PC-3 (cell line): Measurements from ENCODE around the gene GRK1. TPM values are rescaled to one million over a fixed set of nuclear protein-coding genes. Genes with fewer than 3 reads are reported as not detected.
"Not testable (repeated sequence)": the region's sequence is repeated elsewhere in the genome, so short reads cannot be mapped to it uniquely, and the experiment has no call there.

Source experiments
- ATAC-seq: fragments of 200-7000 bp; cut with Tn5 transposase; 2 replicates; pipeline ENCODE4 v1.9.1; 2020; ENCODE audit warnings: mild to moderate bottlenecking, moderate library complexity
- BruUV-seq: library from RNA; stranded (reverse); fragments of 400-500 nt; replicated peaks from 2 replicates; lab custom pipeline; 2021; lab: Mats Ljungman, UMichigan
- CTCF ChIA-PET: fragments of 300-600 bp; sonication (Branson Sonifier 250); formaldehyde crosslinking; loops from one replicate; lab custom pipeline; 2022; ENCODE audit warnings: antibody characterized with exemption; lab: Charles Lee
- POLR2A ChIA-PET: fragments of 300-600 bp; sonication (Branson Sonifier 250); formaldehyde crosslinking; loops from one replicate; lab custom pipeline; 2022; ENCODE audit warnings: antibody characterized with exemption; ENCODE audit not compliant: unreplicated experiment; lab: Charles Lee
- DNase-seq: peaks from one replicate; pipeline ENCODE4 v3.0.0-alpha.2; 2015
- H2AFZ ChIP-seq: fragments of 300-600 bp; sonication (generic); 2 replicates; pipeline ENCODE4 v1.6.0; 2016; ENCODE audit warnings: antibody characterized with exemption, low read length
- H3F3A ChIP-seq: fragments of 300-600 bp; sonication (generic); one replicate; pipeline ENCODE4 v1.6.0; 2017; ENCODE audit warnings: antibody characterized with exemption, low read length, control low read depth, mild to moderate bottlenecking; ENCODE audit not compliant: unreplicated experiment
- H3K27ac ChIP-seq: fragments of 300-600 bp; sonication (generic); 2 replicates; pipeline ENCODE4 v1.5.1; 2016; ENCODE audit warnings: mild to moderate bottlenecking, low read length
- H3K27me3 ChIP-seq: fragments of 300-600 bp; sonication (generic); 2 replicates; pipeline ENCODE4 v1.6.1; 2016; ENCODE audit warnings: low read length, mixed read lengths
- H3K36me3 ChIP-seq: fragments of 300-600 bp; sonication (generic); 2 replicates; pipeline ENCODE4 v1.6.1; 2016; ENCODE audit warnings: low read depth, mixed run types, low read length, mixed read lengths
- H3K4me1 ChIP-seq: fragments of 300-600 bp; sonication (generic); 2 replicates; pipeline ENCODE4 v1.5.1; 2016; ENCODE audit warnings: low read length; ENCODE audit not compliant: insufficient read depth
- H3K4me2 ChIP-seq: fragments of 300-600 bp; sonication (generic); 2 replicates; pipeline ENCODE4 v1.6.0; 2016; ENCODE audit warnings: low read length
- H3K4me3 ChIP-seq: fragments of 300-600 bp; sonication (generic); 2 replicates; pipeline ENCODE4 v1.5.1; 2016; ENCODE audit warnings: mild to moderate bottlenecking, low read length, mixed read lengths
- H3K79me2 ChIP-seq: fragments of 300-600 bp; sonication (generic); 2 replicates; pipeline ENCODE4 v1.6.1; 2017; ENCODE audit warnings: low read length, mixed read lengths
- H3K9ac ChIP-seq: fragments of 300-600 bp; sonication (generic); 2 replicates; pipeline ENCODE4 v1.6.0; 2016; ENCODE audit warnings: mild to moderate bottlenecking, low read length
- H3K9me2 ChIP-seq: fragments of 300-600 bp; sonication (generic); replicated peaks from 2 replicates; pipeline ENCODE4 v1.6.1; 2016; ENCODE audit warnings: mixed run types, low read length, mixed read lengths
- H3K9me3 ChIP-seq: fragments of 300-600 bp; sonication (generic); 2 replicates; pipeline ENCODE4 v1.6.1; 2016; ENCODE audit warnings: low read length, mixed read lengths
- H4K20me1 ChIP-seq: fragments of 300-600 bp; sonication (generic); 2 replicates; pipeline ENCODE4 v1.6.1; 2016; ENCODE audit warnings: low read length, mixed read lengths
- CTCF ChIP-seq: fragments of 300-600 bp; sonication (generic); conservative IDR thresholded peaks from 2 replicates; pipeline ENCODE4 v1.5.1; 2017; ENCODE audit warnings: antibody characterized with exemption, low read depth, mild to moderate bottlenecking, low read length
- EZH2 ChIP-seq: fragments of 300-600 bp; sonication (generic); IDR thresholded peaks from one replicate; pipeline ENCODE4 v1.6.1; 2017; ENCODE audit warnings: antibody characterized with exemption, mild to moderate bottlenecking, low read length; ENCODE audit not compliant: unreplicated experiment
- EZH2phosphoT487 ChIP-seq: fragments of 300-600 bp; sonication (generic); IDR thresholded peaks from 2 replicates; pipeline ENCODE4 v1.6.1; 2018; ENCODE audit warnings: mild to moderate bottlenecking, antibody characterized with exemption, low read length, borderline replicate concordance
- intact Hi-C: fragments of 100-400 bp; cut with micrococcal nuclease; formaldehyde crosslinking; loops from 2 replicates; pipeline ENCODE4 v1.9.0; 2023
- total RNA-seq: library from RNA; depleted of rRNA; stranded (reverse); fragments of >200 nt; gene quantifications from 2 replicates; pipeline ENCODE4 v1.2.3, GENCODE V29; 2014

The GRK1 gene
- total RNA-seq, 1 experiment from 2014 or later: not detected

GRCh38 chr13:113749967-113750366, 82.9 kb downstream of the GRK1 start:
- CTCF ChIA-PET: no interaction called here
- Histone ChIP-seq H3K79me2 (no peaks in the 10 kb centered on the region), H3K9me2 (no peaks in the 10 kb centered on the region), H3K4me1 (no peaks in the 10 kb centered on the region), H3K9ac (no peak overlapping the region), H3K4me3 (no peak overlapping the region), H2AFZ (no peak overlapping the region), H3K27ac (no peak overlapping the region), H3K9me3 (no peaks in the 10 kb centered on the region), H4K20me1 (no peaks in the 10 kb centered on the region), H3K36me3 (no peaks in the 10 kb centered on the region), H3K27me3 (no peaks in the 10 kb centered on the region), H3K4me2 (no peak overlapping the region), H3F3A (no peaks in the 10 kb centered on the region)
- POLR2A ChIA-PET: no interaction called here
- no peak for TF ChIP-seq EZH2phosphoT487
- no peak for TF ChIP-seq EZH2
- no peak for TF ChIP-seq CTCF
- no peak for DNase-seq
- no peak for ATAC-seq
- intact Hi-C loops: no loop called here
- BruUV-seq: TSS peak; percentile 28

GRCh38 chr13:113750554-113751399, 83.8 kb downstream of the GRK1 start:
- Histone ChIP-seq H3K4me2 (no peak overlapping the region), H3K9ac (no peak overlapping the region), H3K9me2 (no peaks in the 10 kb centered on the region), H4K20me1 (no peaks in the 10 kb centered on the region), H3K27me3 (no peaks in the 10 kb centered on the region), H3K36me3 (no peaks in the 10 kb centered on the region), H3K9me3 (no peaks in the 10 kb centered on the region), H2AFZ (no peak overlapping the region), H3K27ac (no peak overlapping the region), H3K4me1 (no peaks in the 10 kb centered on the region), H3F3A (no peaks in the 10 kb centered on the region), H3K79me2 (no peaks in the 10 kb centered on the region), H3K4me3 (no peak overlapping the region)
- no TSS peak for BruUV-seq
- no peak for TF ChIP-seq EZH2
- TF ChIP-seq EZH2phosphoT487: no peak
- TF ChIP-seq CTCF: no peak
- intact Hi-C loops: no loop called here
- ATAC-seq (no peak), DNase-seq (no peak)
- ChIA-PET POLR2A (no interaction called here), CTCF (no interaction called here)

GRCh38 chr13:113751491-113751890, 84.5 kb downstream of the GRK1 start:
- peaks cover 3% of the 10 kb centered on the region; the same call in 1 of the 2 replicates for H3K4me1 ChIP-seq
- CTCF ChIA-PET: no interaction called here
- TF ChIP-seq EZH2phosphoT487: no peak
- no peak for TF ChIP-seq CTCF
- H2AFZ ChIP-seq: no peak overlapping the region
- H3K36me3 ChIP-seq: no peaks in the 10 kb centered on the region
- no peaks in the 10 kb centered on the region for H3K9me3 ChIP-seq
- DNase-seq (no peak), ATAC-seq (no peak)
- H3K4me3 ChIP-seq: no peak overlapping the region
- BruUV-seq: no TSS peak
- no peaks in the 10 kb centered on the region for H4K20me1 ChIP-seq
- H3K4me2 ChIP-seq: no peak overlapping the region
- H3K9me2 ChIP-seq: no peaks in the 10 kb centered on the region
- intact Hi-C loops: no loop called here
- H3K27ac ChIP-seq: no peak overlapping the region
- no peaks in the 10 kb centered on the region for H3K27me3 ChIP-seq
- POLR2A ChIA-PET: no interaction called here
- H3K79me2 ChIP-seq: no peaks in the 10 kb centered on the region
- no peaks in the 10 kb centered on the region for H3F3A ChIP-seq
- no peak overlapping the region for H3K9ac ChIP-seq

GRCh38 chr13:113752211-113752986, 85.4 kb downstream of the GRK1 start:
- Histone ChIP-seq H3K4me3 (peak overlapping the region; percentile 56), H3K4me1 (peaks cover 11% of the 10 kb centered on the region; the same call in 1 of the 2 replicates), H3K4me2 (peak overlapping the region; percentile 39; the same call in 1 of the 2 replicates), H2AFZ (0 out of 2 replicates have a peak overlapping the region, but pooled peaks have one; percentile 51)
- DNase-seq: peak; percentile 10
- H3K27me3 ChIP-seq, H3K36me3 ChIP-seq, intact Hi-C loops, POLR2A ChIA-PET, H3K9me2 ChIP-seq, H3K79me2 ChIP-seq, ATAC-seq, CTCF ChIA-PET, H3F3A ChIP-seq, H3K9ac ChIP-seq, H4K20me1 ChIP-seq, H3K27ac ChIP-seq, H3K9me3 ChIP-seq: not testable (repeated sequence)
- BruUV-seq: TSS peak; percentile 68
